HepG2 (cell line): ENCODE measurements around the gene DLL3. TPM values are rescaled to one million over a fixed set of nuclear protein-coding genes. Genes with fewer than 3 reads are reported as not detected.

ENCODE experiments used
- AGO1 ChIP-seq: fragments of 200-400 bp; formaldehyde crosslinking; IDR thresholded peaks from 2 replicates; pipeline ENCODE4 v1.6.1; 2017; ENCODE audit warnings: mild to moderate bottlenecking, low read depth, low read length, moderate library complexity; ENCODE audit not compliant: poor library complexity, severe bottlenecking
- BORCS8-MEF2B ChIP-seq: sonication (generic); formaldehyde crosslinking; IDR thresholded peaks from 2 replicates; pipeline ENCODE4 v1.8.0; 2022; ENCODE audit warnings: mild to moderate bottlenecking, missing genetic modification reagents
- BRCA1 ChIP-seq: sonication (generic); formaldehyde crosslinking; IDR thresholded peaks from 2 replicates; pipeline ENCODE4 v1.4.0; 2020; ENCODE audit warnings: missing genetic modification reagents
- EEA1 ChIP-seq: sonication (generic); formaldehyde crosslinking; IDR thresholded peaks from 2 replicates; pipeline ENCODE4 v1.5.1; 2020; ENCODE audit warnings: mild to moderate bottlenecking, missing genetic modification reagents, borderline replicate concordance
- GABPB1 ChIP-seq: IDR thresholded peaks from 2 replicates; pipeline ENCODE4 v1.6.1; 2016; ENCODE audit warnings: mild to moderate bottlenecking, missing genetic modification reagents, moderate library complexity, missing compliant biosample characterization
- GATA4 ChIP-seq: sonication (generic); IDR thresholded peaks from 2 replicates; pipeline ENCODE4 v1.6.1; 2016; ENCODE audit warnings: antibody characterized with exemption, low read depth, borderline replicate concordance
- HNRNPL ChIP-seq: fragments of 200-400 bp; formaldehyde crosslinking; IDR thresholded peaks from 2 replicates; pipeline ENCODE4 v1.6.1; 2017; ENCODE audit warnings: mild to moderate bottlenecking, low read depth, low read length
- KLF16 ChIP-seq, 2 experiments: sonication (generic) in 1 of 2; formaldehyde crosslinking in 1 of 2; IDR thresholded peaks; 2 replicates each; pipeline versions ENCODE4 v1.6.1 to v1.8.0; 2016 to 2023; ENCODE audit warnings: missing genetic modification reagents in 2 of 2, missing compliant biosample characterization in 1 of 2
- MXI1 ChIP-seq: IDR thresholded peaks from 3 replicates; pipeline ENCODE4 v1.6.1; 2012; ENCODE audit warnings: low read depth, low read length, inconsistent platforms, borderline replicate concordance
- RFX5 ChIP-seq: IDR thresholded peaks from 2 replicates; pipeline ENCODE4 v1.6.1; 2011; ENCODE audit warnings: low read depth, low read length, improper control_type of control experiment
- SIN3A ChIP-seq: IDR thresholded peaks from 2 replicates; pipeline ENCODE4 v1.6.1; 2011; ENCODE audit warnings: low read depth, mild to moderate bottlenecking, control low read depth, low read length, borderline replicate concordance
- U2AF1 ChIP-seq: fragments of 200-400 bp; formaldehyde crosslinking; optimal IDR thresholded peaks from 2 replicates; pipeline ENCODE3; 2017; ENCODE audit warnings: mild to moderate bottlenecking, low read depth, low read length
- XRCC5 ChIP-seq: fragments of 200-400 bp; formaldehyde crosslinking; optimal IDR thresholded peaks from 2 replicates; pipeline ENCODE3; 2017; ENCODE audit warnings: mild to moderate bottlenecking, low read length
- ZNF331 ChIP-seq: sonication (generic); formaldehyde crosslinking; IDR thresholded peaks from 2 replicates; pipeline ENCODE4 v1.4.0; 2020; ENCODE audit warnings: missing genetic modification reagents
- ZNF33A ChIP-seq: sonication (generic); formaldehyde crosslinking; IDR thresholded peaks from 2 replicates; pipeline ENCODE4 v1.5.1; 2020; ENCODE audit warnings: missing genetic modification reagents, mild to moderate bottlenecking, moderate library complexity, borderline replicate concordance
- ZNF564 ChIP-seq: sonication (generic); formaldehyde crosslinking; IDR thresholded peaks from 2 replicates; pipeline ENCODE4 v1.8.1; 2023; ENCODE audit warnings: mild to moderate bottlenecking, missing genetic modification reagents
- ZNF629 ChIP-seq: sonication (generic); formaldehyde crosslinking; conservative IDR thresholded peaks from 2 replicates; pipeline ENCODE4 v1.5.0; 2020; ENCODE audit warnings: missing genetic modification reagents
- ZSCAN21 ChIP-seq: sonication (generic); formaldehyde crosslinking; IDR thresholded peaks from 2 replicates; pipeline ENCODE4 v1.8.0; 2022; ENCODE audit warnings: mild to moderate bottlenecking, missing genetic modification reagents, moderate library complexity, borderline replicate concordance
- ZSCAN31 ChIP-seq: sonication (generic); formaldehyde crosslinking; IDR thresholded peaks from 2 replicates; pipeline ENCODE4 v1.5.0; 2020; ENCODE audit warnings: low read depth, mild to moderate bottlenecking, missing genetic modification reagents
- polyA plus RNA-seq, 8 experiments: library from polyadenylated mRNA; depleted of rRNA in 3 of 8; stranded (reverse) in 7 of 8; unstranded in 1 of 8; fragments of >200 nt; fragmentation: Illumina TruSeq in 4 of 8; extraction: Trizol in 4 of 8; gene quantifications; 2 replicates each; pipeline versions ENCODE4 v1.2.1 to v1.2.3, GENCODE V29; 2011 to 2016; ENCODE audit warnings: low read depth in 4 of 8, missing spikeins in 1 of 8, mixed read lengths in 1 of 8; ENCODE audit not compliant: insufficient read depth in 1 of 8
- total RNA-seq, 5 experiments: library from RNA; depleted of rRNA; stranded (reverse); fragments of >200 nt; fragmentation: Illumina TruSeq; extraction: Trizol; gene quantifications; 2 replicates each; pipeline ENCODE4 v1.2.3, GENCODE V29; 2016; ENCODE audit warnings: low read depth in 1 of 5
- TF ChIP-seq, protein P1 (sequence below): IDR thresholded peaks from 2 replicates; pipeline ENCODE4 v1.6.1; 2018; ENCODE audit warnings: missing genetic modification reagents, mild to moderate bottlenecking, missing compliant biosample characterization
- TF ChIP-seq, protein P2 (sequence below): sonication (generic); formaldehyde crosslinking; IDR thresholded peaks from 2 replicates; pipeline ENCODE4 v1.4.0; 2020; ENCODE audit warnings: missing genetic modification reagents
- TF ChIP-seq, protein P3 (sequence below): sonication (generic); formaldehyde crosslinking; IDR thresholded peaks from 2 replicates; pipeline ENCODE4 v1.8.0; 2022; ENCODE audit warnings: missing genetic modification reagents, mild to moderate bottlenecking, inconsistent platforms, borderline replicate concordance
- TF ChIP-seq, protein P4 (sequence below): sonication (generic); formaldehyde crosslinking; IDR thresholded peaks from 2 replicates; pipeline ENCODE4 v1.5.0; 2020; ENCODE audit warnings: missing genetic modification reagents, mild to moderate bottlenecking, borderline replicate concordance

DLL3 gene
- total and polyA plus RNA-seq, 2 of the 13 experiments (the other 11 are each of a cell fraction or from before 2014, with no cell fraction given) = 0.35 to 0.55 TPM

DNA sequence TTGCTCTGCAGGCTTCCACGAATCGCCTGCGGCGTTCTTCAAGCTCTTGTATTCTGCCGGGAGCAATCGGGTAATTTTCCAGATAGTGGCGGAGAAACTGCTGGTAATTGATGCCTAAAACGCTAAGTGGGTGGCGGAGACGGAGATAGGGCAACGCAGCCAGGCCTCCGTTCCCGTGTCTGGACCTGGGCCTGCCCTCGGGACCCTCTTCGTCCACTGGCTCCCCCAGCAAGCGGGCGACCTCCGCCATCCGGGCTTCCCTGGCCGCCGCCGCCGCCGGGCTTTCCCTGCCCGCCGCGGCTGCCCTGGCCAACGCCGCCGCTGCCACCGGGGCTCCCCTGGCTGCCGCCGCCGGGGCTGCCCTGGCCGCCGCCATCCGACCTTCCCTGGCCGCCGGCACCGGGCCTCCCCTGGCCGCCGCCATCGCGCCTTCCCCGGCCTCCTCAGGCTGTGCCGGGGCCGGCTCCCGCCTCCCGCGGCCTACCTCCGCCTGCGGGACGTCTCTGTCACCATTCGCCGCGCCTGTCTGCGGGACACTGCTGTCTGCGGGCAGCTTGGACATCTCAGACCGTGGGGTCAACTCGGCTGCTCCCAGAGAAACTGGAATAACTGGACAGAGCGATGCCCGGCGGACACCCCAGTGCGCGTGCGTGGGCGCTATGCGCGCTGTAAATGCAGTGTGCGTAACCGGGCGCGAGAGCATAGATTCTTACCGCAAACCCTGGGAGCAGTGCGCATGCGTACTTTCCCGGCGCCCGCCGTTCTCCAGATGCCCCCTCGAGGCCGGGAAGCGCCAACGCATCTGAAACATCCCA lies 41.0 kb downstream of the DLL3 start, which contains the start of gene EID2 (continued):
- TF ChIP-seq, protein P1, sequence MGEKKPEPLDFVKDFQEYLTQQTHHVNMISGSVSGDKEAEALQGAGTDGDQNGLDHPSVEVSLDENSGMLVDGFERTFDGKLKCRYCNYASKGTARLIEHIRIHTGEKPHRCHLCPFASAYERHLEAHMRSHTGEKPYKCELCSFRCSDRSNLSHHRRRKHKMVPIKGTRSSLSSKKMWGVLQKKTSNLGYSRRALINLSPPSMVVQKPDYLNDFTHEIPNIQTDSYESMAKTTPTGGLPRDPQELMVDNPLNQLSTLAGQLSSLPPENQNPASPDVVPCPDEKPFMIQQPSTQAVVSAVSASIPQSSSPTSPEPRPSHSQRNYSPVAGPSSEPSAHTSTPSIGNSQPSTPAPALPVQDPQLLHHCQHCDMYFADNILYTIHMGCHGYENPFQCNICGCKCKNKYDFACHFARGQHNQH = 0 out of 2 replicates have a peak, but pooled peaks have one; percentile 16
- TF ChIP-seq HNRNPL (no peak), GABPB1 (CRISPR knock-in tag) (peak; percentile 71; the same call in 1 of the 2 replicates), KLF16 (CRISPR knock-in tag; IDR thresholded peaks at IDR 0.05) (peak in 1 of 2 experiments; percentile 40; a peak in 1 of 4 replicates), SIN3A (no peak; the same call in 1 of the 2 replicates), XRCC5 (peak; percentile 41), GATA4 (0 out of 2 replicates have a peak, but pooled peaks have one; percentile 45), RFX5 (no peak), BORCS8-MEF2B (CRISPR knock-in tag) (peak; percentile 62), ZNF564 (no peak; the same call in 1 of the 2 replicates), ZNF331 (CRISPR knock-in tag) (0 out of 2 replicates have a peak, but pooled peaks have one; percentile 22), BRCA1 (CRISPR knock-in tag) (peak; percentile 76; the same call in 1 of the 2 replicates), U2AF1 (no peak), EEA1 (no peak), AGO1 (peak; percentile 79), ZNF629 (CRISPR knock-in tag) (0 out of 2 replicates have a peak, but pooled peaks have one; percentile 21), ZSCAN21 (CRISPR knock-in tag) (0 out of 2 replicates have a peak, but pooled peaks have one; percentile 62), ZSCAN31 (CRISPR knock-in tag) (no peak), MXI1 (0 out of 3 replicates have a peak, but pooled peaks have one; percentile 43), ZNF33A (CRISPR knock-in tag) (no peak)
- TF ChIP-seq, protein P2, sequence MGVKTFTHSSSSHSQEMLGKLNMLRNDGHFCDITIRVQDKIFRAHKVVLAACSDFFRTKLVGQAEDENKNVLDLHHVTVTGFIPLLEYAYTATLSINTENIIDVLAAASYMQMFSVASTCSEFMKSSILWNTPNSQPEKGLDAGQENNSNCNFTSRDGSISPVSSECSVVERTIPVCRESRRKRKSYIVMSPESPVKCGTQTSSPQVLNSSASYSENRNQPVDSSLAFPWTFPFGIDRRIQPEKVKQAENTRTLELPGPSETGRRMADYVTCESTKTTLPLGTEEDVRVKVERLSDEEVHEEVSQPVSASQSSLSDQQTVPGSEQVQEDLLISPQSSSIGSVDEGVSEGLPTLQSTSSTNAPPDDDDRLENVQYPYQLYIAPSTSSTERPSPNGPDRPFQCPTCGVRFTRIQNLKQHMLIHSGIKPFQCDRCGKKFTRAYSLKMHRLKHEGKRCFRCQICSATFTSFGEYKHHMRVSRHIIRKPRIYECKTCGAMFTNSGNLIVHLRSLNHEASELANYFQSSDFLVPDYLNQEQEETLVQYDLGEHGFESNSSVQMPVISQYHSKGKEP (CRISPR knock-in tag) = peak; percentile 32; the same call in 1 of the 2 replicates
- TF ChIP-seq, protein P3, sequence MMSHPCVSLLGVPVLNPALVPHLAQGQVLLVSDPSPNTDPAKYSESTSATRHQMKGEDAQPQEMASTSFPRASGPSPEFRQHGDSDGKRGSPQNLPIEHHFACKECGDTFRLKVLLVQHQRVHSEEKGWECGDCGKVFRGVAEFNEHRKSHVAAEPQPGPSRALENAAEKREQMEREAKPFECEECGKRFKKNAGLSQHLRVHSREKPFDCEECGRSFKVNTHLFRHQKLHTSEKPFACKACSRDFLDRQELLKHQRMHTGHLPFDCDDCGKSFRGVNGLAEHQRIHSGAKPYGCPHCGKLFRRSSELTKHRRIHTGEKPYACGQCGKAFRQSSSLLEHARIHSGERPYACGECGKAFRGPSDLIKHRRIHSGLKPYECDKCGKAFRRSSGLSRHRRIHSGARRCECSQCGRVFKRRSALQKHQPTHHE (CRISPR knock-in tag) = peak; percentile 59; the same call in 1 of the 2 replicates
- TF ChIP-seq, protein P4, sequence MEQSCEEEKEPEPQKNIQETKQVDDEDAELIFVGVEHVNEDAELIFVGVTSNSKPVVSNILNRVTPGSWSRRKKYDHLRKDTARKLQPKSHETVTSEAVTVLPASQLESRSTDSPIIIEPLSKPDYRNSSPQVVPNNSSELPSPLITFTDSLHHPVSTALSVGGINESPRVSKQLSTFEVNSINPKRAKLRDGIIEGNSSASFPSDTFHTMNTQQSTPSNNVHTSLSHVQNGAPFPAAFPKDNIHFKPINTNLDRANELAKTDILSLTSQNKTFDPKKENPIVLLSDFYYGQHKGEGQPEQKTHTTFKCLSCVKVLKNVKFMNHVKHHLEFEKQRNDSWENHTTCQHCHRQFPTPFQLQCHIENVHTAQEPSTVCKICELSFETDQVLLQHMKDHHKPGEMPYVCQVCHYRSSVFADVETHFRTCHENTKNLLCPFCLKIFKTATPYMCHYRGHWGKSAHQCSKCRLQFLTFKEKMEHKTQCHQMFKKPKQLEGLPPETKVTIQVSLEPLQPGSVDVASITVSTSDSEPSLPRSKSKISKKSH (CRISPR knock-in tag) = peak; percentile 95; the same call in 1 of the 2 replicates
